PC-3 (cell line): Measurements from ENCODE around the gene COL12A1. TPM values are rescaled to one million over a fixed set of nuclear protein-coding genes. Genes with fewer than 3 reads are reported as not detected.

Experiments used
- ATAC-seq: fragments of 200-7000 bp; cut with Tn5 transposase; 2 replicates; pipeline ENCODE4 v1.9.1; 2020; ENCODE audit warnings: mild to moderate bottlenecking, moderate library complexity
- BruUV-seq: library from RNA; stranded (reverse); fragments of 400-500 nt; replicated peaks from 2 replicates; lab custom pipeline; 2021; lab: Mats Ljungman, UMichigan
- CTCF ChIA-PET: fragments of 300-600 bp; sonication (Branson Sonifier 250); formaldehyde crosslinking; loops from one replicate; lab custom pipeline; 2022; ENCODE audit warnings: antibody characterized with exemption; lab: Charles Lee
- POLR2A ChIA-PET: fragments of 300-600 bp; sonication (Branson Sonifier 250); formaldehyde crosslinking; loops from one replicate; lab custom pipeline; 2022; ENCODE audit warnings: antibody characterized with exemption; ENCODE audit not compliant: unreplicated experiment; lab: Charles Lee
- DNase-seq: peaks from one replicate; pipeline ENCODE4 v3.0.0-alpha.2; 2015
- H2AFZ ChIP-seq: fragments of 300-600 bp; sonication (generic); 2 replicates; pipeline ENCODE4 v1.6.0; 2016; ENCODE audit warnings: antibody characterized with exemption, low read length
- H3F3A ChIP-seq: fragments of 300-600 bp; sonication (generic); one replicate; pipeline ENCODE4 v1.6.0; 2017; ENCODE audit warnings: antibody characterized with exemption, low read length, control low read depth, mild to moderate bottlenecking; ENCODE audit not compliant: unreplicated experiment
- H3K27ac ChIP-seq: fragments of 300-600 bp; sonication (generic); 2 replicates; pipeline ENCODE4 v1.5.1; 2016; ENCODE audit warnings: mild to moderate bottlenecking, low read length
- H3K27me3 ChIP-seq: fragments of 300-600 bp; sonication (generic); 2 replicates; pipeline ENCODE4 v1.6.1; 2016; ENCODE audit warnings: low read length, mixed read lengths
- H3K36me3 ChIP-seq: fragments of 300-600 bp; sonication (generic); 2 replicates; pipeline ENCODE4 v1.6.1; 2016; ENCODE audit warnings: low read depth, mixed run types, low read length, mixed read lengths
- H3K4me1 ChIP-seq: fragments of 300-600 bp; sonication (generic); 2 replicates; pipeline ENCODE4 v1.5.1; 2016; ENCODE audit warnings: low read length; ENCODE audit not compliant: insufficient read depth
- H3K4me2 ChIP-seq: fragments of 300-600 bp; sonication (generic); 2 replicates; pipeline ENCODE4 v1.6.0; 2016; ENCODE audit warnings: low read length
- H3K4me3 ChIP-seq: fragments of 300-600 bp; sonication (generic); 2 replicates; pipeline ENCODE4 v1.5.1; 2016; ENCODE audit warnings: mild to moderate bottlenecking, low read length, mixed read lengths
- H3K79me2 ChIP-seq: fragments of 300-600 bp; sonication (generic); 2 replicates; pipeline ENCODE4 v1.6.1; 2017; ENCODE audit warnings: low read length, mixed read lengths
- H3K9ac ChIP-seq: fragments of 300-600 bp; sonication (generic); 2 replicates; pipeline ENCODE4 v1.6.0; 2016; ENCODE audit warnings: mild to moderate bottlenecking, low read length
- H3K9me2 ChIP-seq: fragments of 300-600 bp; sonication (generic); replicated peaks from 2 replicates; pipeline ENCODE4 v1.6.1; 2016; ENCODE audit warnings: mixed run types, low read length, mixed read lengths
- H3K9me3 ChIP-seq: fragments of 300-600 bp; sonication (generic); 2 replicates; pipeline ENCODE4 v1.6.1; 2016; ENCODE audit warnings: low read length, mixed read lengths
- H4K20me1 ChIP-seq: fragments of 300-600 bp; sonication (generic); 2 replicates; pipeline ENCODE4 v1.6.1; 2016; ENCODE audit warnings: low read length, mixed read lengths
- CTCF ChIP-seq: fragments of 300-600 bp; sonication (generic); conservative IDR thresholded peaks from 2 replicates; pipeline ENCODE4 v1.5.1; 2017; ENCODE audit warnings: antibody characterized with exemption, low read depth, mild to moderate bottlenecking, low read length
- EZH2 ChIP-seq: fragments of 300-600 bp; sonication (generic); IDR thresholded peaks from one replicate; pipeline ENCODE4 v1.6.1; 2017; ENCODE audit warnings: antibody characterized with exemption, mild to moderate bottlenecking, low read length; ENCODE audit not compliant: unreplicated experiment
- EZH2phosphoT487 ChIP-seq: fragments of 300-600 bp; sonication (generic); IDR thresholded peaks from 2 replicates; pipeline ENCODE4 v1.6.1; 2018; ENCODE audit warnings: mild to moderate bottlenecking, antibody characterized with exemption, low read length, borderline replicate concordance
- intact Hi-C: fragments of 100-400 bp; cut with micrococcal nuclease; formaldehyde crosslinking; loops from 2 replicates; pipeline ENCODE4 v1.9.0; 2023
- total RNA-seq: library from RNA; depleted of rRNA; stranded (reverse); fragments of >200 nt; gene quantifications from 2 replicates; pipeline ENCODE4 v1.2.3, GENCODE V29; 2014

Gene COL12A1
- total RNA-seq, 1 experiment from 2014 or later = 24.2 TPM

DNA sequence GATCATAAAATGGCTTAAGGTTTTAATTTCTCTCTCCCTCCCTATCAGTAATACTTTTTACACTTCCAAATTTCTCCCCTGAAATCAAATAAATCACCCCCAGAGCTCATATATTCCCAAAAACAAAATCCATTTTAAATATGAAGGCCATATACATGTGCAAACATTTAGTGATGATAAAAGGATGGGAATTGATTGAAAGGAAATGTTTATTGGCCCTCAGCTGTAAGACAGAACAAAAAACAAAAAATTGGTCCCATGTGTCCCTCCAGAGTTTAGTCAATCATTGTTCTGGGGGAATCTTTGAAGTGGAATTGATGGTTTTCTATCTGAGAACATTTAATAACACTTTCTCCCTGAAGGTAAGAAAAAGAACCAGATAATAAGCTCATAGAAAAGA is 91.7 kb downstream of the COL12A1 start:
- Histone ChIP-seq H4K20me1 (no peaks in the 10 kb centered on the region), H3K27ac (no peak overlapping the region), H3K9ac (no peak overlapping the region), H3K79me2 (no peaks in the 10 kb centered on the region), H3K36me3 (no peaks in the 10 kb centered on the region; the same call in 1 of the 2 replicates), H3K27me3 (no peaks in the 10 kb centered on the region), H3K9me2 (no peaks in the 10 kb centered on the region), H3K4me1 (no peaks in the 10 kb centered on the region), H2AFZ (no peak overlapping the region), H3F3A (no peaks in the 10 kb centered on the region), H3K9me3 (no peaks in the 10 kb centered on the region), H3K4me3 (no peak overlapping the region), H3K4me2 (no peak overlapping the region)
- no peak for DNase-seq
- BruUV-seq = no TSS peak
- ATAC-seq = no peak
- ChIA-PET POLR2A (no interaction called here), CTCF (no interaction called here)
- no peak for TF ChIP-seq CTCF
- TF ChIP-seq EZH2 = no peak
- no peak for TF ChIP-seq EZH2phosphoT487
- intact Hi-C loops = no loop called here

DNA sequence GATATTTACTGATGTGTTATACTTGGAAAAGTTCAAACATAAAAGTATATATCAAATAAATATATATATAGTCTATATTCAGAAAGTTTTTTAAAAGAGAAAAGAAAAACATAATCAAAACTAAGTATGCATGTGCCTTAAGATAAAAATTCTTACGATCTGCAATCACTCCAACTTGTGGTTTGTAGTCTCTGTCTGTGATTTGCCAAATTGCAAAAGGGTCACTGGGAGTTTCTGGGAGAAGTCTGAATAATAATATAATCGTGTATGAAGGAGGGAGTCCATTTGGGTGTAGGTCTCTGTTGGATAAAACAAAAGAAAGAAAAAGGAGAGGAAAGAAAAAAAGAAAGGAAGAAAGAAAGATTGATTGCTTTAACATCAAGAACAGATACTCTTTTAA is 92.4 kb downstream of the COL12A1 start:
- POLR2A ChIA-PET = no interaction called here

More for the DNA sequence above, 92.4 kb downstream of the COL12A1 start:
- H3K9me3 ChIP-seq = no peaks in the 10 kb centered on the region
- no peaks in the 10 kb centered on the region for H3K9me2 ChIP-seq
- no TSS peak for BruUV-seq
- H3K4me1 ChIP-seq = no peaks in the 10 kb centered on the region
- intact Hi-C loops = no loop called here
- H3F3A ChIP-seq = no peaks in the 10 kb centered on the region
- no peak for DNase-seq
- no peak overlapping the region for H3K4me3 ChIP-seq
- TF ChIP-seq EZH2phosphoT487 (no peak), CTCF (no peak), EZH2 (no peak)
- no peak overlapping the region for H2AFZ ChIP-seq
- H3K9ac ChIP-seq = no peak overlapping the region
- ATAC-seq = no peak
- no peaks in the 10 kb centered on the region for H3K79me2 ChIP-seq
- no peaks in the 10 kb centered on the region for H3K27me3 ChIP-seq
- CTCF ChIA-PET = no interaction called here
- no peaks in the 10 kb centered on the region; the same call in 1 of the 2 replicates for H3K36me3 ChIP-seq
- no peak overlapping the region for H3K4me2 ChIP-seq
- no peaks in the 10 kb centered on the region for H4K20me1 ChIP-seq
- H3K27ac ChIP-seq = no peak overlapping the region
